HCEC 1CT (cell line): ENCODE data around the gene SART1.
A peak's percentile ranks its signal among the peaks of the same experiment; 100 is the strongest.
"Not testable (repeated sequence)": the region's sequence is repeated elsewhere in the genome, so short reads cannot be mapped to it uniquely, and the experiment has no call there.

Experiments
- DNase-seq: peaks from one replicate; pipeline ENCODE4 v3.0.0-alpha.2; 2017

SART1 gene

GRCh38 chr11:66020212-66020611 lies 58.7 kb downstream of the SART1 start:
- DNase-seq: no peak

GRCh38 chr11:66020618-66021357 lies 59.3 kb downstream of the SART1 start:
- peak; percentile 81 for DNase-seq

GRCh38 chr11:66022401-66023185 lies 61.1 kb downstream of the SART1 start:
- peak; percentile 20 for DNase-seq

- DNase-seq: not testable (repeated sequence)
These were observed 61.6 kb downstream of the SART1 start for GRCh38 chr11:66023186-66023440.

- DNase-seq: no peak
These were observed 64.5 kb downstream of the SART1 start, which contains the start of gene CATSPER1 for GRCh38 chr11:66026017-66026529. Gene CATSPER1, minus strand, starts transcription at chr11:66026479. Its CDS starts 100 bp downstream, at chr11:66026379.
